Measurements from ENCODE around the gene KCNIP4. TPM values are rescaled to one million over a fixed set of nuclear protein-coding genes. Genes with fewer than 3 reads are reported as not detected.

Gene KCNIP4
- total RNA-seq, 1 donor from 2014 or later = 30.4 TPM

GRCh38 chr4:20723463-20723862, 1225.1 kb downstream of the KCNIP4 start:
- Mint-ChIP-seq H3K4me3 (ENCODE audit: unreplicated experiment) (no peak overlapping the region), H3K27ac (ENCODE audit: unreplicated experiment) (no peak overlapping the region), H3K4me1 (ENCODE audit: low read depth, unreplicated experiment) (no peaks in the 10 kb centered on the region), H3K27me3 (ENCODE audit: unreplicated experiment) (no peaks in the 10 kb centered on the region), H3K9me3 (ENCODE audit: unreplicated experiment) (peaks cover 2% of the 10 kb centered on the region), H3K36me3 (ENCODE audit: unreplicated experiment) (peaks cover 34% of the 10 kb centered on the region)
- DNase-seq = no peak
- TF ChIP-seq CTCF (IDR thresholded peaks at IDR 0.05; ENCODE audit: partially characterized antibody, unreplicated experiment) = no peak

GRCh38 chr4:20723019-20723418, 1225.6 kb downstream of the KCNIP4 start:
- no peak overlapping the region for H3K27ac Mint-ChIP-seq (ENCODE audit: unreplicated experiment)
- no peak for TF ChIP-seq CTCF (IDR thresholded peaks at IDR 0.05; ENCODE audit: partially characterized antibody, unreplicated experiment)
- H3K4me3 Mint-ChIP-seq (ENCODE audit: unreplicated experiment) = no peak overlapping the region
- H3K36me3 Mint-ChIP-seq (ENCODE audit: unreplicated experiment) = peaks cover 36% of the 10 kb centered on the region
- no peaks in the 10 kb centered on the region for H3K4me1 Mint-ChIP-seq (ENCODE audit: low read depth, unreplicated experiment)
- H3K9me3 Mint-ChIP-seq (ENCODE audit: unreplicated experiment) = peaks cover 2% of the 10 kb centered on the region
- H3K27me3 Mint-ChIP-seq (ENCODE audit: unreplicated experiment) = no peaks in the 10 kb centered on the region
- no peak for DNase-seq

DNA sequence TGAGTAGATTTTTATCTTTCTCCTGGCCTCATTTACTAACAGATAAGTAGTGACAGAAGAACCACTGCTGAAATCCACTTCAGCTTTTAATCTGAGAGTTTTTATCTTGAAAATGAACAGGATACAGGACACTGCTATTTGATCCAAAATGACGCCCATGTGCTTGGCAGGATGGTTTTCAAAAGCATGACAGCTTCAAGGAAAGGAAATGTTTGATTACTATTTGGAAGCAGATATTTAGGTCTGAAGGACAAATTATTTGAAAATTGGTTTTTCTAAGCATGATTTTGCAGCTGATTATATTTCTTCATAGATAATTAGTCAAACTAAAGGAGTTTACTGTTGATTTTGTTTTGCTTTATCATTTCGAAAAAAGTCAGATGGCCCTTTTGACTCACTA, 1237.2 kb downstream of the KCNIP4 start:
- no peak for DNase-seq
- Mint-ChIP-seq H3K36me3 (ENCODE audit: unreplicated experiment) (peaks cover 3% of the 10 kb centered on the region), H3K4me1 (ENCODE audit: low read depth, unreplicated experiment) (no peaks in the 10 kb centered on the region), H3K9me3 (ENCODE audit: unreplicated experiment) (no peaks in the 10 kb centered on the region), H3K27ac (ENCODE audit: unreplicated experiment) (no peak overlapping the region), H3K27me3 (ENCODE audit: unreplicated experiment) (peaks cover 2% of the 10 kb centered on the region), H3K4me3 (ENCODE audit: unreplicated experiment) (no peak overlapping the region)
- no peak for TF ChIP-seq CTCF (IDR thresholded peaks at IDR 0.05; ENCODE audit: partially characterized antibody, unreplicated experiment)

DNA sequence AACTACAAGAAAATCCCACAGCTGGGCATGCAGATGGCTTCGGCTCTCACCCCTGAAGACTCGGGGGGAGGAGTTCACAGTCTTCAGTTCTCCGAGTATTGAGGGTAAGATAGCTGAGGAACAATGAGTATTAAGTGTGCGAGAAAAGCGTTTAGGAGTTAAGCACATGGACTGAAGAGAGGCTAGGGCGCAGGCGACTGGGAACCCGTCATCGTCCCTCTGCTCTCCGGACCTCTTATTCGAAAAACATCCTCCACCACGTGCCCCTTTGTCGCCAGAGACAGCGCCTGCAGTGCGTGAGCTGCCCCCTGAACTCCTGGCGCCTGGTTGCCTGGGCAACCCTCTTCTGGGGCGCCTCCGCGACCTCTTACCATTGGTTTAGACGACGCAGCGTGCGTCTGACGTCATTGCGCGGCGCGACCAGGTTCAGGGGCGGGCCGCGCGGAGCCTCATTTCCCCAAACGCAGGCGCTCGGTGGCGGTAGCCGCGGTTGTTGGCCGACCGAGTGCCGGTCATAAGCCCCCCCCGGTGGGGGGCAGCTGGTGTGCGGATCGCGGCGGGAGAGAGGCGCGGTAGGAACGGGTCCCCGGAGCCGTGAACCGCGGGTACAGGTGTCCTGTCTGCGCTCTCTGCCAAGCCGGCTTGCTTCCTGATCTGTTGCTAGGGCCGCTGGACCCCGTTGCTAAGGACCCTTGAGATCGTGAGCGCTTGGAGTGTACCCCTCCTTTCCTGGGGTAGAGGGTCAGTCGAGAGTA, 1248.4 kb downstream of the KCNIP4 start, which contains the start of gene PACRGL:
PACRGL (plus strand) TSS at position 452 of the 755 bp plus-strand sequence. CDS start 4,024 bp downstream, outside the sequence.
- DNase-seq = peak; percentile 96
- Mint-ChIP-seq H3K4me1 (ENCODE audit: low read depth, unreplicated experiment) (peaks cover 7% of the 10 kb centered on the region), H3K4me3 (ENCODE audit: unreplicated experiment) (peak within 1 kb of the TSS; percentile 97), H3K27me3 (ENCODE audit: unreplicated experiment) (peaks cover 2% of the 10 kb centered on the region), H3K27ac (ENCODE audit: unreplicated experiment) (peak within 1 kb of the TSS; percentile 99), H3K9me3 (ENCODE audit: unreplicated experiment) (peaks cover 3% of the 10 kb centered on the region), H3K36me3 (ENCODE audit: unreplicated experiment) (no peaks in the 10 kb centered on the region)
- TF ChIP-seq CTCF (IDR thresholded peaks at IDR 0.05; ENCODE audit: partially characterized antibody, unreplicated experiment) = no peak

- Mint-ChIP-seq H3K9me3 (ENCODE audit: unreplicated experiment) (peaks cover 3% of the 10 kb centered on the region), H3K36me3 (ENCODE audit: unreplicated experiment) (no peaks in the 10 kb centered on the region), H3K27me3 (ENCODE audit: unreplicated experiment) (peaks cover 2% of the 10 kb centered on the region), H3K27ac (ENCODE audit: unreplicated experiment) (peak overlapping the region; percentile 60), H3K4me3 (ENCODE audit: unreplicated experiment) (peak overlapping the region; percentile 13), H3K4me1 (ENCODE audit: low read depth, unreplicated experiment) (peaks cover 7% of the 10 kb centered on the region)
- no peak for DNase-seq
- no peak for TF ChIP-seq CTCF (IDR thresholded peaks at IDR 0.05; ENCODE audit: partially characterized antibody, unreplicated experiment)
Observed at GRCh38 chr4:20698820-20699219, 1249.8 kb downstream of the KCNIP4 start.

Measured in glutamatergic neuron (in vitro differentiated cells).